GM04504 (cell line): Measurements from ENCODE around the gene PHF3.
"Not testable (repeated sequence)": the region's sequence is repeated elsewhere in the genome, so short reads cannot be mapped to it uniquely, and the experiment has no call there.

Experiments
- DNase-seq: peaks from one replicate; pipeline ENCODE4 v3.0.0-alpha.2; 2012; ENCODE audit warnings: low read depth

Gene PHF3

DNA sequence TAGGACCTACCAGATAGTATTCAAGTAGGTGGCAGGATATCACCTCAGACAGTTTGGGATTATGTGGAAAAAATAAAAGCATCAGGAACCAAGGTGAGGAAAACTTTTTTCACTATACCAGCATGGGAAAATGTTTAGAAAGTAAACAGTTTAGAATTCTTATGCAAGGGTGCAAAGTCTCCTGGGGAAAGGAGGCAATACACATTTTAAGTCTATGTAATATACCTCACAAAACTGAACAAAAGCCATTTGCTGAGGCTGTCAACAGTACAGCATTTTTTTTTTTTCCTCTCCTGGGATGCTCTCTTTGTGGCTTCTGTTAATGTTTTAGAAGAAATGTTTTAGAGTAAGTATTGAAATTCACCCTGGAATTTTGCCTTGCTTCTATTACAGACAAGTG, 73.5 kb downstream of the PHF3 start:
- DNase-seq, result no peak

DNA sequence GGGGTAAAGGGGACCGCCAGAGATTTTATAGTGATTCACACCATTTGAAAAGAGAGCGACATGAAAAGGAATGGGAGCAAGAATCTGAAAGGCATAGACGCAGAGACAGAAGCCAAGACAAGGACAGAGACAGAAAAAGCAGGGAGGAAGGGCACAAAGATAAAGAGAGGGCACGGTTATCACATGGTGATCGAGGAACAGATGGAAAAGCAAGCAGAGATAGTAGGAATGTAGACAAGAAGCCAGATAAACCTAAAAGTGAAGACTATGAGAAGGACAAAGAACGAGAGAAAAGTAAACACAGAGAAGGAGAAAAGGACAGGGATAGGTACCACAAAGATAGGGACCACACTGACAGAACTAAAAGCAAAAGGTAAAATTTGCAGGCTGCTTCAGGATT, 77.7 kb downstream of the PHF3 start:
- no peak for DNase-seq

DNA sequence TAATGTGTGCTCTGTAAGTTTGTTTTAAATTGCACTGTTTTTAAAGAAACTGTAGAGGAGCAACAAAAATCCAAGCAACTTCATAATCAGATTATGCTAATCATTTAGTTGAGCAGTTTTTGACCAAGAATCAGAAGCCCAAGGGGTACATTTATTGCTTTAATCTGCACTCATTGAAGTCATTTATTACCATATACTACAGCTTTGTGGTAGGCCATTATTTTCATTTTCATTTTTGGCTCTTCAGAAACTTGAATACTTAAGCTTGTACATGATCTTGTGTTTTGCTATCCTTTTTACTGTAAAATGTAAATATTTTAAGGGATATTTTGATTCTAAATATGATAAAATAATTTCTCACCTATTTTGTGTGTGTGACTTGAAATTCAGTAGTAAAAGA, 78.5 kb downstream of the PHF3 start:
- no peak for DNase-seq

DNA sequence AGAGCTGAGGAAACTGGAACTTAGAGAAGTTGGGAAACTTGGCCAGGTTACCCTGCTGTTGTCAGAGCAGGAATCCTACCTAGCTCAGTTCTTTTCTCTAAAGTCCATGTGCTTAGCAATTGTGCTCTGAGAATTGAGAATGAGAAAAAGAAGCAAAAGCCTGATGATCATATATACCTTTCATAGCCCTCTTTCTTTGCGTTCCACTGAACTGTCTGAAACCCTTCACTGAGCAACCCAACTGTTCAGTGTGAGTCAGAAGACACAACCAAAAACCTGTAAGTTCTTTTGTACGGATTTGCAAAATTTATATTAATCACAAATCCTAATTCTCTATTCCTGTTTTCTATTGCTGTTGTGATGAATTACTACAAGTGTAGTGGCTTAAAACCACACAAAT, 80.6 kb downstream of the PHF3 start:
- DNase-seq, result no peak

DNA sequence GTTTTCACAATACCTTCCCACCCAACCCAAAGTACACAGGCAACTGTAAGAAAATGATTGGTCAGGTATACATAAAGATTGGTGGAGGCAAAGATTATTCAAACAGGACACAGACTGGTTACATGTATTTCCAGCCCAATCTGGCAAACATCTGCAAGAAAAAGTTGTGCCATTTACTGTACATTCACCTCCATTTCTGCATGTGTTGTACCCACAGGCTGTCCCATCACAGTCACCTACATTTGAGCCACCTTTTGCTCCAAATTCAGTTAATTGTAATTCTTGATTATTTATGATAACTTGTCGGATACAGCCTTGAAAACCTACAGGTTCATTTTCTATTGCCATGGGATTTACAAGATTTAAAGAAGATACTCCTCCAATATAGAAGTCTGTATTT, 85.6 kb downstream of the PHF3 start:
- DNase-seq, result no peak

DNA sequence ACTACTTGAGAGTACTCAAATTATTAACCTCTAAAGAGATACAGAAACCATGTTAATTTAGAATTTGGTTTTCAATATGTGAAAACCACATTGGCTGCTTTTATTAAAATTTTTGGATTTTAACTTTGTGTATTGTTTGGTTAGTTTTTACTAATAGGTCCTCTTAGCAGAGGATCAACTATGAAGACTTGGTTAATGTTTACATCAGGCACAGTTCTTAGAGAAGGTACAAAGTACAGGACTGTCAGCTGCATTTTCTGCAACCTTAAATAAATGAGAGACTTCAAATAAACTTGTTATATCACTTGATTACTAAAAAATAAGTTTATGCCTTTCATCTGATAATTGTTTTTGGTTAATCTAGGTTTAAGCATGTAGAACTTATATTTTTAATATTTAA, 89.1 kb downstream of the PHF3 start:
- DNase-seq, result no peak

DNA sequence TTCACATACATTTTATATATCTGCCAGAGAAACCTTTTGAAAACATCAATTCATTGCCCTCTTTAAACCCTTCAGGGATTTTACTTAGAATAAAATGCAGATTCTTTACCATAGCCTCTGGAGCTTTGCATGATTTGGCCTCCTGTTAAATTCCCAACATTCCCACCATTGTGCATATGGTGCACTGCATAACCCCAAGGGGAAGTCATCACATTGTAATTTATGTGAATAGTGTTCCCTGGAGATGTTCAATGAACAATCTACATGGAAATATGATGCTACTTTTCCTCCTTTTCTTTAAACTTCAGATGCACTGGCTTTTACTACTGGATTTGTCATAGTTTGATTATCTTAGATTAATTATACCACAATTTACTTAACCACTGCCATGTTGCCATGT, 94.7 kb downstream of the PHF3 start:
- no peak for DNase-seq

DNA sequence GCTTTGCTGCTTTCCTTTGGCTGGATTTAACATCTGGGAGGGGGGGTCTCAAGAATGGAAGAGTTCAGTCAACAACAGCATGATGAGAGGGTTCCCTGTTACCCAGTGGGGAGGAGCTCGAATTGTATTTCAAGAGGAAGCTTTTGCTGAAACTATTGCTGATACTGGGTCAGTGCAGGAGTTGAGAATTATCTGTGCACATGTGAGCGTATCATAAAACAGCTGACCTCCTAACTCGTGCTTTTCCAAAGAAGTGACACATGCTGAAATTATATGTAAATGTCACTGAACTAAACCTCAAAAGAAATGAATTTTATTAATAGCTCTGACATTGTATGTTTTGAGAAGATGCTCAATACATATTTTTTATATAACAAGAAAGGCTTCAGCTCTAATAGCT, 96.3 kb downstream of the PHF3 start:
- DNase-seq, result no peak

DNA sequence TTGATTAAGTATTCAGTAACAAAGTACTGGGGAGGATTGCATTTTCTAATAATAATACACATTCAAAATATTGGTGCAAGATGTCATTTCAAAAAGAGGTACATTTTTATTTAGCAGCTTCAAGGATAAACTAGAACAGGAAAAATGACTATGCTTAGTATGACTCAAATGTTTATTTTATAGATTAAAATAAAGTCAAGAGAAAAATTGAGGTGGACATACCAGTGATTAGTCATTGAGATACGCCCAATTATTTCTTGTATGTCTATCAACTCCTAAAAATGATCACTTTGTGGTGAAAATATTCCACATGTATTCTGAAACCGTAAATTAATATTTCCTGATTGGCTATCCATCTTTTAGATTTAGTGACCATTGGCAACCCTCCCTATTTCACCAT, 96.7 kb downstream of the PHF3 start:
- no peak for DNase-seq

DNA sequence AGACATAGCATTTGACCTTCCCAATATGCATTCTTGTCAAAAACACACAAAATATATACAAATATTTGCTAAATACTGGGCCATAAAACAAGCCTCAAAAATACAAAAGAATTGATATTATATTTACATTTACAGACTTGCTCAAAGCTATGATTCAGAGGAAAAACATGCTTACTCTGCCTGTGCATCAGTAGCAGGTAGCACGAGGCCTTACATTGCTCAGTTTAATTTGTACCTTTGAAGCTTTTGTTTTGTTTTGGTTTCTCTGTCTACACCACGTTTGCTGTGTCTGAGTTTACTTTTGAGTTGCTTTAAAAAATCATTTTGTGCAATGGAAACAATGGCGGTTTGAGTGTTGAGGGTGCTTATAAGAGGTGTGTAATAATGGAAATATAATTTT, 99.3 kb downstream of the PHF3 start:
- no peak for DNase-seq

DNA sequence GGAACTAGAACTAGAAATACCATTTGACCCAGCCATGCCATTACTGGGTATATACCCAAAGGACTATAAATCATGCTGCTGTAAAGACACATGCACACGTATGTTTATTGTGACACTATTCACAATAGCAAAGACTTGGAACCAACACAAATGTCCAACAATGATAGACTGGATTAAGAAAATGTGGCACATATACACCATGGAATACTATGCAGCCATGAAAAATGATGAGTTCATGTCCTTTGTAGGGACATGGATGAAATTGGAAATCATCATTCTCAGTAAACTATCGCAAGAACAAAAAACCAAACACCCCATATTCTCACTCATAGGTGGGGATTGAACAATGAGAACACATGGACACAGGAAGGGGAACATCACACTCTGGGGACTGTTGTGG, 102.6 kb downstream of the PHF3 start:
- DNase-seq, result not testable (repeated sequence)

DNA sequence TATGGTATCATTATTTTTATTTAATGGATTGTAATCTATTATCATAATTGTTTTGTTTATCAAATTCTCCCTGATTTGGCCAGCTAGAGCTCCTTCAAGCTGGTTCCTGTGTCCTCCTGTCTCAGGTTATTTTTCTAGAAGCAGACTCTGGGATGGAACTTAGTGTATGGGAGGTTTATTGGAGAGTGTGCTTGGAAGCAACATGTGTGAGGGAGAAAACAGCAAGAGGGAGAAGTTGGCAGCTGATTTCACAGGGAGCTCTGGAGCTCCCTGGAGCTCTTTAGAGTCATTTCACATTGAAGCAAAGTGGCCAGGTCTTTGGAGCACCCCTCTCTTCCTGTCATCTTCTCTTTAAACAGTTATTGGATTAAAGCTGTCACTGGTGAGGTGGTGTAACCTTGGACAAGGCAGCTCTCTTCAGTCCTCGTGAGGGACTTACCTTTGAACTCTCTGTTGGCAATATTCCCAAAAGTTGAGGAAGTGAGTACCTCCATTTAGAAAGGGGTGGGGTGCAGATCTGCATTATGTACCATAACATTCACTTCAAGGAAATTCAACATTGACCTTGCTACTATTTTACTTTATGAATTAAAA, 103.6 kb downstream of the PHF3 start:
- DNase-seq, result no peak

DNA sequence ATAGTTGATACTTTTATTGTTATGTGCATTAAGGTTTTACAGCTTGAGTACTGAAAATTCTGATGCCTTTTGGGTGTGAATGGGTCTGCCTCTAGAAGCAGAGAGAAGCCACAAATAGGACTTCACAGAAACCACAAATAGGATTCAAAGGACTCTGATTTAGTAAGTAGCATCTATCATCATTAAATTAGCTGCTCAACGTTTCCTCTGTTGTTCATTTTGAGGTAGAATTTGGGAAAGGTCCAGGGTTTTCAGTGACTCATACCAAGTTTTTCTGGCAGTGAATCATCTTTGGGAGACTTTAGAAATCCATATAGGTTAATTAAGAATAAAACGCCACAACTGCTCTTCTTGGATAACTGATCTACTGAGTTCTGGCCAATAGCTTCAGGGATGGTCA, 105.1 kb downstream of the PHF3 start:
- DNase-seq, result peak; percentile 27

DNA sequence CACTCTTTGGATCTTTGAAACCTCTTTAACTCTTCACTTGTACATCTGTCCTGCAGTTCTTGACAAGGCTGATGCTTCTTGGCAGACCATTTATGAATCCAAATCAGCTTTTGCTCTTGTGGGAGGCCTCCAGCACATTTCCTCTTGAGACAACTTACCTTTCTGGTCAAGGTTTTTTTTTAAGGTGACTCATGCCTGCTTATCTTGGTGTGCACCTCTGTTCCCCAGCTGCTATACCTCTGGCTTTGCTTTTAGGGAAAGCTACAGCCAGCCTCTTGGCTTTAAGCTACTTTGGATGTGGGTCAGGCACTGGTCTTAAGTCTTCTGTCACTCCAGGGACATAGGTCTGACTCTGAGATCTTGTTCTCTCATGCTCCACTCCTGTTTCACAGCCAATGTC, 106.5 kb downstream of the PHF3 start:
- no peak for DNase-seq

DNA sequence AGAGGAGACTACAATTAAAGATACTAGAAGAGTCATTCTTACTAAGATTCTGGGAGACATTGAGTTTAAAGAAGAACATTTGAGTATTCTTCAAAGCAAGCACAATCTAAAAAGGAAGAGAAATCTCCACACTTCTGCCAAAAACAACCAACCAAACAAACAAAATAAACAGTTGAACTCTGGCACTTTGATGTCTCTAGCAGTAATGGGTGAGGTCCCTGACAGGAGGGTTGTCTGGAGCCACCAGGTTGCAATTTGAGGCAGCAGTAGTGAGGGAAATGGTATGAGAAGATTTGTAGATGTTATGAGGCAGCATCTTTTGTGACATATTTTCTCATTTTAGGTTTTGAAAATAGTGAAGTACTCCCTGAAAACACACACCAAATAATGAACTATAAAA, 108.1 kb downstream of the PHF3 start:
- DNase-seq, result no peak

DNA sequence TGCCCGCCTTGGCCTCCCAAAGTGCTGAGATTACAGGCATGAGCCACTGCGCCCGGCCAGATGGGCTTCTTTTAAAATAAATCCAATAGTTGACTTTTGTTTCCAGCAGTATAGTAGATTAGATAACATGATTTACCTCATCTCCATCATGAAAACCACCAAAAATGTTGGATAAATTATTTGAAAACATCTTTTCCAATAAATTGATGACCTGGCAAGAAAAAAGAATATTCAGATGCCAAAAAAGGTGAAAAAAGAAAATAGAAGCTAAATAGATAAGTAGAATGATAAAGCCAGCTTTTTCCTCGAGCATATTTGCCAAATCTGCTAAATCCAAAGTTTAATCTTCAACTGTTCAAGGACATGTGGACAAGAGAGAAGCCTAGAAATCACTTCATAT, 109.2 kb downstream of the PHF3 start:
- no peak for DNase-seq

DNA sequence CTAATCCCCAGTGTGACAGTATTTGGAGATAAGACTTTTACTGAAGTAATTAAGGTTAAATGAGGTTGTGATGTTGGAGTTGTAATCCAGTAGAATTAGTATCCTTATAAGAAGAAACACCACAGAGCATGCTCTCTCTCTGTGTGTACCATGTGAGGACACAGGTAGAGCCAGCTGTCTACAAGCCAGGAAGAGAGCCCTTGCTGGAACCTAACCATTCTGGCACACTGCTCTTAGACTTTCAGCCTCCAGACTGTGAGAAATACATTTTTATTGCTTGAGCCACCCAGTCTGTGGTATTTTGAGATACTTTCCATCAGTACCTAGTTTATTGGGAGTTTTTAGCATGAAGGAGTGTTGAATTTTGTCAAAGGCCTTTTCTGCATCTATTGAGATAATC, 110.2 kb downstream of the PHF3 start:
- DNase-seq, result no peak

DNA sequence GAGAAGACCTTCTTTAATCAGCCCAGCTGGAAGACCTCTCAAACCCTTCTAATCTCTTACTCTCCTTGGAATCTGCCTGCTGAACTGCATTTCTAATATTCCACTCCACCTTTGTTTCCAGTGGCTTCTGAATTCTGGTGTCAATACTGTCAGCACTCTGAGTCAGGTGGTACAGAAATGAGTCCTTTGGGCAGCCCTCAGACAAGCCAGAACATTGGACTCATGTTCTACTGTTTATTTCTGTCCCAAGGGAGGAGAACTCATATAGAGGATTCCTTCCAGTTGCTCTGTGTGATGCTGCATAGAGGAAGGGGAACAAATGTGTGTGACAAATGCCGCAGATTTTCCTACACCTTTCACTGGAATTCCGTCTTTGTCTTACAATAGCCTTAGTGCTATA, 114.8 kb downstream of the PHF3 start:
- DNase-seq, result no peak

DNA sequence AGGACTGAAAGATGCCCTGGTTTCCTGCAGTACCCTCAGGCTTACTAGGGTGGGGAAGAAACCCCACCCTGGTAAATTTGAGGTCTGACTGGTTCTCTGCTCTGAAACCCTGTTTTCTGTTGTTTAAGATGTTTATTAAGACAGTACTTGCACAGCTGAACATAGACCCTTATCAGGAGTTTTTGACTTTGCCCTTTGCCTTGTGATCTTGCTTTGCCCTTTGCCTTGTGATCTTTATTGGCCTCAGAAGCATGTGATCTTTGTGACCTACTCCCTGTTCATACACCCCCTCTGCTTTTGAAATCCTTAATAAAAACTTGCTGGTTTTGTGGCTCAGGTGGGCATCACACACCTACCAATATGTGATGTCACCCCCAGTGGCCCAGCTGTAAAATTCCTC, 121.7 kb downstream of the PHF3 start:
- not testable (repeated sequence) for DNase-seq

DNA sequence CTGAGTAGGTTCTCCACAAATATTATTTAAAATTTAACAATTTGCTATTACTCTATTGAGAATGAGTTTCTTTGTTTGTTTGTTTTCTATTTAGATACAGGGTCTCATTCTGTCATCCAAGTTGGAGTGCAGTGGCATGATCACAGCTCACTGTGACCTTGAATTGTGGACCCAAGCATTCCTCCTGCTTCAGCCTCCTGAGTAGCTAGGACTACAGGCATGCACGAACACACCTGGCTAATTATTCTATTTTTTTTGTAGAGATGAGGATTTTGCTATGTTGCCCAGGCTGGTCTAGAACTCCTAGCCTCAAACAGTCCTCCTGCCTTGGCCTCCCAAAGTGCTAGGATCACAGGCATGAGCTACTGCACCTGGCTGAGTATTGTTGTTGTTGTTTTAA, 122.2 kb downstream of the PHF3 start:
- no peak for DNase-seq

DNA sequence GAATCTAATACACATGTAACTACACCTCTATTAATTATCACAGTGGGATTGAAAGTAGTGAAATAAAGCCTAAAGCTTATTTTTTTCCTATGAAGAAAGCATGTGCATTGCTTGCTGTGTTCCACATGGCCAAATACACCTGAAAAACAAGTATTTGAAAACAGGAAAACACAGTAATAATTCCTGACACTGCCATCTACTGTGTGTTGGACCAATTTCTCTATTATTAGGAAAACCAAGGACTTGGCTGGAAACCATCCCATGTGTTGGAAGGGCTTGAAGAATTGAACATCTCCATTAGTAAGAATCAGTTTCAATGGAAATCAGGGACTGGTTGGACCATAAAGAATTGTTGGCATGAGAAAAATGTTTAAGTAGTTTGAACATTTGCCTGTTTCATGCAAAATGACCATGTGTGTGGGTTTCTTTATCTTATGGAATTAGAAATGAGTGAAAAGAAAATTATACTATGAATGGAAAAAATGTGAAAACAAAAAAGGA, 124.1 kb downstream of the PHF3 start:
- no peak for DNase-seq

DNA sequence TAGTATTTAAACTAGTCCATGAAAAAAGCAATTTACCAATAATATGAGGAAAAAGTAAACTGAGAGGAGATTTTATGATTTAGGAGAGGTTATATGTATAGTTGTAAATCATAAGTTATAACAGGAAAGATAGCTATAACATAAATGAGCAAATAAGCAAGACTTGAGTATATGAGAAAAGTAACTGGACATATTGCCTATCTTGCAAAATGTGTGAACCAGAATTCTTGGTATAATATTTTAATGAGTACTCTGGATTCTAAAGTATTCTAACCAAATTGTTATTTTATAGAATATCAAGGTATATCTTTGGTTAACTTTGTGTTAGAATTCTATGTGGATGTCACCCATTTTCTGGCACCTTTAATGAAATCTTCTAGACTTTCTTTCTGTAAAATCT, 124.6 kb downstream of the PHF3 start:
- no peak for DNase-seq

DNA sequence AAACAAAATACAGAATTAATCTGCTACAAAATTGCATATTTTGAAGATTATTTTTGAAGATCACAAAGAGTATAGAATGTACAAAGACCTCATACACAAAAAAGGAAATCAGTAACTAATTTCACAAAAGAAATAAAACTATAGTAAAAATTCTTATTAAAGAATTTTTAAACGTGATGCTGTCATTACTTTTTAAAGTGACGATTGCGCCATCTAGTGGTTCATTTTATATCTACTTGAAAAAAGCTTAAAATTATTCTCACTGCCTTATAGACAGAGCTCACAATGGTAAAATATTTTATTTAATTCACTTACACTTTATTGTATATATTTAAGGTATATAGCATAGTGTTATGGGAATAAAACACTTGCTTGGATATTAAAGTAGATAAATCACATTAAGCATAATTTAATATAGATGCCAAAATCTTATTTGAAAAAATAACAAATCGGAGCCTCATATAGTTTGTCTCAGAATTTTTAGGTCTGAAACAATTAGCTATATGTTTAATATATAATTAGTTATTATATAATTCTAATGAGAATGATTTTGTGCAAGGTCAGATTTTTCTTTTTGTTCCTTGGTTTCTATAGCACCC, 128.8 kb downstream of the PHF3 start:
- peak; percentile 11 for DNase-seq
